HEK293T (cell line): Measurements from ENCODE around the gene ASPDH.

Experiments
- CTCF ChIA-PET: fragments of 350-600 bp; formaldehyde crosslinking; extraction: SDS; loops from one replicate; lab custom pipeline; 2021; ENCODE audit warnings: antibody characterized with exemption, inconsistent platforms; lab: Yijun Ruan, JAX
- POLR2A ChIA-PET: fragments of 350-600 bp; formaldehyde crosslinking; extraction: SDS; loops from one replicate; lab custom pipeline; 2020; ENCODE audit warnings: antibody characterized with exemption, inconsistent platforms; lab: Yijun Ruan, JAX
- DNase-seq: peaks from one replicate; pipeline ENCODE4 v3.0.0; 2012; ENCODE audit warnings: mixed read lengths; ENCODE audit errors: extremely low spot score
- ARNT ChIP-seq: fragments of 450-650 bp; IDR thresholded peaks from 2 replicates; pipeline ENCODE4 v1.6.1; 2017; ENCODE audit warnings: mild to moderate bottlenecking
- BHLHE40 ChIP-seq: fragments of 450-650 bp; IDR thresholded peaks from 2 replicates; pipeline ENCODE4 v1.6.1; 2016; ENCODE audit warnings: mild to moderate bottlenecking, moderate library complexity, borderline replicate concordance
- CTBP1 ChIP-seq: fragments of 450-650 bp; IDR thresholded peaks from 2 replicates; pipeline ENCODE4 v1.6.1; 2016; ENCODE audit warnings: borderline replicate concordance
- ELF4 ChIP-seq: fragments of 450-650 bp; IDR thresholded peaks from 2 replicates; pipeline ENCODE4 v1.6.1; 2017; ENCODE audit warnings: antibody characterized with exemption
- FOXA1 ChIP-seq: fragments of 450-650 bp; IDR thresholded peaks from 2 replicates; pipeline ENCODE4 v1.6.1; 2016; ENCODE audit warnings: mild to moderate bottlenecking
- FOXK2 ChIP-seq: fragments of 450-650 bp; IDR thresholded peaks from 2 replicates; pipeline ENCODE4 v1.6.1; 2016; ENCODE audit warnings: mild to moderate bottlenecking
- FOXM1 ChIP-seq: fragments of 450-650 bp; IDR thresholded peaks from 2 replicates; pipeline ENCODE4 v1.6.1; 2017; ENCODE audit warnings: mild to moderate bottlenecking, borderline replicate concordance
- HDGF ChIP-seq: fragments of 450-650 bp; IDR thresholded peaks from 2 replicates; pipeline ENCODE4 v1.6.1; 2017; ENCODE audit warnings: antibody characterized with exemption, borderline replicate concordance
- L3MBTL2 ChIP-seq: fragments of 450-650 bp; conservative IDR thresholded peaks from 2 replicates; pipeline ENCODE4 v1.6.1; 2016; ENCODE audit warnings: mild to moderate bottlenecking
- LEF1 ChIP-seq: fragments of 450-650 bp; IDR thresholded peaks from 2 replicates; pipeline ENCODE4 v1.6.1; 2017; ENCODE audit warnings: mild to moderate bottlenecking, borderline replicate concordance
- NFRKB ChIP-seq: fragments of 450-650 bp; IDR thresholded peaks from 2 replicates; pipeline ENCODE4 v1.6.1; 2016; ENCODE audit warnings: mild to moderate bottlenecking, moderate library complexity
- PKNOX1 ChIP-seq: fragments of 450-650 bp; IDR thresholded peaks from 2 replicates; pipeline ENCODE4 v1.6.1; 2016
- SP1 ChIP-seq: fragments of 450-650 bp; IDR thresholded peaks from 2 replicates; pipeline ENCODE4 v1.6.1; 2017
- SUZ12 ChIP-seq: fragments of 450-650 bp; IDR thresholded peaks from 2 replicates; pipeline ENCODE4 v1.6.1; 2016; ENCODE audit warnings: mild to moderate bottlenecking
- TARDBP ChIP-seq: fragments of 450-650 bp; IDR thresholded peaks from 2 replicates; pipeline ENCODE4 v1.6.1; 2016

ASPDH gene

GRCh38 chr19:50551715-50552187 is 38.0 kb upstream of the ASPDH start:
- no peak for TF ChIP-seq ELF4
- TF ChIP-seq LEF1: no peak
- TF ChIP-seq FOXM1: no peak
- TF ChIP-seq SP1: no peak
- no peak for TF ChIP-seq L3MBTL2
- no peak for TF ChIP-seq NFRKB
- no peak for TF ChIP-seq FOXA1
- TF ChIP-seq PKNOX1: no peak
- TF ChIP-seq BHLHE40: no peak
- DNase-seq: no peak
- ChIA-PET POLR2A (no interaction called here), CTCF (no interaction called here)

GRCh38 chr19:50551034-50551714 is 37.5 kb upstream of the ASPDH start:
- CTCF ChIA-PET: interaction anchor here (1.4 kb wide), 1 partner anchor 13 kb away, joined by 3 read pairs; no protein-coding TSS in a partner anchor
- POLR2A ChIA-PET: no interaction called here

GRCh38 chr19:50550594-50550966 is 36.9 kb upstream of the ASPDH start:
- ChIA-PET CTCF (interaction anchor here (1.4 kb wide), 1 partner anchor 12 kb away, joined by 3 read pairs; no protein-coding TSS in a partner anchor), POLR2A (no interaction called here)
- no peak for DNase-seq
- TF ChIP-seq PKNOX1 (no peak), FOXK2 (no peak), CTBP1 (no peak), SUZ12 (no peak), FOXM1 (no peak), ARNT (no peak)

More at GRCh38 chr19:50551034-50551714, 37.5 kb upstream of the ASPDH start:
- no peak for DNase-seq
- no peak for TF ChIP-seq SUZ12
- TF ChIP-seq L3MBTL2: no peak
- no peak for TF ChIP-seq SP1
- TF ChIP-seq ARNT: no peak
- no peak for TF ChIP-seq ELF4
- TF ChIP-seq FOXM1: no peak
- no peak for TF ChIP-seq LEF1
- no peak for TF ChIP-seq TARDBP
- TF ChIP-seq NFRKB: no peak
- no peak for TF ChIP-seq HDGF
- no peak for TF ChIP-seq CTBP1
- TF ChIP-seq FOXK2: no peak

GRCh38 chr19:50549927-50550593 is 36.3 kb upstream of the ASPDH start:
- ChIA-PET POLR2A (no interaction called here), CTCF (interaction anchor here (1.4 kb wide), 1 partner anchor 12 kb away, joined by 3 read pairs; no protein-coding TSS in a partner anchor)
- no peak for DNase-seq
- TF ChIP-seq NFRKB: no peak
- TF ChIP-seq CTBP1: no peak
- TF ChIP-seq FOXA1: no peak
- TF ChIP-seq ELF4: no peak
- TF ChIP-seq HDGF: no peak
- TF ChIP-seq LEF1: no peak
- TF ChIP-seq FOXK2: no peak

GRCh38 chr19:50549059-50549926 is 35.6 kb upstream of the ASPDH start:
- CTCF ChIA-PET: interaction anchor here (1.4 kb wide), 1 partner anchor 11 kb away, joined by 3 read pairs; no protein-coding TSS in a partner anchor
- no peak for DNase-seq
- POLR2A ChIA-PET: no interaction called here
- TF ChIP-seq SUZ12 (no peak), FOXA1 (no peak), CTBP1 (no peak), LEF1 (no peak), BHLHE40 (no peak), ELF4 (no peak), HDGF (no peak), FOXM1 (no peak), PKNOX1 (no peak)
